ENCODE data around the gene NUDT4. TPM values are rescaled to one million over a fixed set of nuclear protein-coding genes. Genes with fewer than 3 reads are reported as not detected.

NUDT4 gene
- total RNA-seq, 1 donor from 2014 or later = 41.0 TPM

DNA sequence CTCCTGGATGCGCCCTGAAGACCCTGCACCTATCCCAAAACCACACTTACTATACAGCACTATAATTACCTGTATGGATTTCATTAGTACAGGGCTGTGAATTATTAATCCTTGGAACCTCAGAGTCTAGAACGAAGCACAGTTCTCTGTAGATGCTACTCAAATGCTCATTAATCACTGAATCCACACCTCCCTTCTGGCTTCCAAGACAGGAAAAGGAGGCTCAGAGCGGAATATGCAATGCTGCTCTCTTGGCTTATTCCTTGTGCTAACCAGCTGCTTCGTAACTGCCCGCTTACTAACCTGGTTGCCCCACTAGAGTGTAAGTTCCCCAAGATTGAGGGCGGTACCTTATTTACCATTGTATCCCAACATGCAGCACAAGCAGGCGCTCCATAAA, 39.1 kb upstream of the NUDT4 start:
- no peak for DNase-seq (ENCODE audit: low spot score in 2 of 2, unreplicated experiment in 2 of 2)
- Mint-ChIP-seq H3K27me3 (ENCODE audit: low read depth) (no peaks in the 10 kb centered on the region), H3K27ac (no peak overlapping the region), H3K4me3 (no peak overlapping the region), H3K4me1 (peaks cover 9% of the 10 kb centered on the region), H3K9me3 (no peaks in the 10 kb centered on the region), H3K36me3 (no peaks in the 10 kb centered on the region)
- TF ChIP-seq, protein P1, sequence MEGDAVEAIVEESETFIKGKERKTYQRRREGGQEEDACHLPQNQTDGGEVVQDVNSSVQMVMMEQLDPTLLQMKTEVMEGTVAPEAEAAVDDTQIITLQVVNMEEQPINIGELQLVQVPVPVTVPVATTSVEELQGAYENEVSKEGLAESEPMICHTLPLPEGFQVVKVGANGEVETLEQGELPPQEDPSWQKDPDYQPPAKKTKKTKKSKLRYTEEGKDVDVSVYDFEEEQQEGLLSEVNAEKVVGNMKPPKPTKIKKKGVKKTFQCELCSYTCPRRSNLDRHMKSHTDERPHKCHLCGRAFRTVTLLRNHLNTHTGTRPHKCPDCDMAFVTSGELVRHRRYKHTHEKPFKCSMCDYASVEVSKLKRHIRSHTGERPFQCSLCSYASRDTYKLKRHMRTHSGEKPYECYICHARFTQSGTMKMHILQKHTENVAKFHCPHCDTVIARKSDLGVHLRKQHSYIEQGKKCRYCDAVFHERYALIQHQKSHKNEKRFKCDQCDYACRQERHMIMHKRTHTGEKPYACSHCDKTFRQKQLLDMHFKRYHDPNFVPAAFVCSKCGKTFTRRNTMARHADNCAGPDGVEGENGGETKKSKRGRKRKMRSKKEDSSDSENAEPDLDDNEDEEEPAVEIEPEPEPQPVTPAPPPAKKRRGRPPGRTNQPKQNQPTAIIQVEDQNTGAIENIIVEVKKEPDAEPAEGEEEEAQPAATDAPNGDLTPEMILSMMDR (IDR thresholded peaks at IDR 0.05; ENCODE audit: unreplicated experiment) = no peak

DNA sequence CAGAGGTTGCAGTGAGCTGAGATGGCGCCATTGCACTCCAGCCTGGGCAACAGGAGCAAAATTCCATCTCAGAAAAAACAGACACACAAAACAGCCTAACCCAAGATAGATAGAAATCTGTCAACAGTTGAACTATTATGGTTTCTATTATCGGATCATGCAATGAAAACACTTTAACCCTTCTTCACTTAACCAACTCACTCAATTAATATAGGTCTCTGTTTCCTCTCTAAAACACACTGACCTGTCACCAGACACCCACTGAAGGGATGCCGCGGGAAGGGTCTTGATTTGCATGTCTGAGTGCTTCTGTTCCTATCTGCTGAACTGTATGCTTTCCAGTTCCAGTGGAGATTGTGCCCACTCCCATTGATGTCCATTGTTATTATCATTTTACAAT, 38.0 kb upstream of the NUDT4 start:
- H3K9me3 Mint-ChIP-seq = no peaks in the 10 kb centered on the region
- no peaks in the 10 kb centered on the region for H3K36me3 Mint-ChIP-seq
- H3K4me3 Mint-ChIP-seq = no peak overlapping the region
- H3K27me3 Mint-ChIP-seq (ENCODE audit: low read depth) = no peaks in the 10 kb centered on the region
- H3K27ac Mint-ChIP-seq = no peak overlapping the region
- peaks cover 9% of the 10 kb centered on the region for H3K4me1 Mint-ChIP-seq
- no peak for DNase-seq (ENCODE audit: low spot score in 2 of 2, unreplicated experiment in 2 of 2)
- TF ChIP-seq, protein P1 (IDR thresholded peaks at IDR 0.05; ENCODE audit: unreplicated experiment) = no peak

DNA sequence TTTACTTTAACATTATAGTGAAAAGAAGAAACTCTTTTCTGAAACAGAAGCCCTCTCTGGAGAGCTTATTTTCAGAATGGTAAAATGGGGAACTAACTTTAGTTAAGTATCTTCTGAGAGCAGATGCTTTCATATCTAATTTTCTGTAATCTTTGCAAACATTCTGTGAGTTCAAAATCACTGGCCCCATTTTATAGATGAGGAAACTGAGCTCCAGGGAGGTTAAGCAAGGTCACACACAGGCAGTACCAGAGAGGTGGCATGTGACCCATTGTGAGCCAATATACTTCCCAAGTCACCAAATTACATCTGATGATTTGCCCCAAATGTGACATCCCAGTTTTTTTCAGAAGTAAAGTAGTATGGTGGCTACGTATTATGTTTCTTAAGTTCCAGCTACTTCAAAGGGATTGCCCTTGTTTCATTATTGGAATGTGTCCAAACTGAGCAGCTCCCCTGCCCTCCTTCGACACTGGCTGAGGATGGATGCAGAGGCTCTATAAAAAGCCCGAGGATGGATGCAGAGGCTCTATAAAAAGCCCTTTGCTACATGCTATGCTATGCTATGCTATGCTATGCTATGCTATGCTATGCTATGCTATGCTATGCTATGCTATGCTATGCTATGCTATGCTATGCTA, 36.2 kb upstream of the NUDT4 start:
- TF ChIP-seq, protein P1 (IDR thresholded peaks at IDR 0.05; ENCODE audit: unreplicated experiment) = no peak
- Mint-ChIP-seq H3K4me1 (peaks cover 8% of the 10 kb centered on the region), H3K27ac (no peak overlapping the region), H3K36me3 (no peaks in the 10 kb centered on the region), H3K27me3 (ENCODE audit: low read depth) (no peaks in the 10 kb centered on the region), H3K4me3 (no peak overlapping the region), H3K9me3 (no peaks in the 10 kb centered on the region)
- no peak for DNase-seq (ENCODE audit: low spot score in 2 of 2, unreplicated experiment in 2 of 2)

DNA sequence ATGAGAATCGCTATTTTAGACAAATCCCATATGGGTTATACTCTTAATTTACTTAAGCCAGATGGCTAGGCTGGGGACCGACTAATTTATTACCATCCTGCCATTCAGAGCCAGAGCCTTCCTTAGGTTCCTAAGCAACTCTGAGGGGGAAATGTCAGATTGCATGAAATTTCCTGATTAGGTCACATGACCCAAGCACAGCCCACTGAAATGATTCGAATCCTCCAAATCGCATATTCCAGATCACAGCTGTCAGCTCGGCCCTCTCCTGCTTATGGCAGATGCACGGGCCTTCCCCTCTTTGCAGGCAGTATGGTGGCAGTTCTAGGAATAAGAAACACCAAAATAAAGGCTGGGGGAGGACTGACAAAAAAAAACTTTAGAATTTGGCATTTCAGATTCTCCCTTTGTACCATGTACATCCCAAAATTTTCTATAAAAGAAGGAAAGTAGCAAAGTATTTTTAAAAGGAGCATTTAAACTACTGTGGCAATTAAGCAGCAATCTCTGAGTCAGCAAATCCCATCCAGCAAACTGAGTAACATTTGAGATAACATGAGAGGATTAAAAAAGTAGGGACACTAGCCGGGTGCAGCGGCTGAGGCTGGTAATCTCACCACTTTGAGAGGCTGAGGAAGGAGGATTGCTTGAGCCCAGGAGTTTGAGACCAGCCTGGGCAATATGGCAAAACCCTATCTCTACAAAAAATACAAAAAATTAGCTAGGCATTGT, 30.5 kb upstream of the NUDT4 start:
- H3K4me3 Mint-ChIP-seq = no peak overlapping the region
- no peaks in the 10 kb centered on the region for H3K27me3 Mint-ChIP-seq (ENCODE audit: low read depth)
- TF ChIP-seq, protein P1 (IDR thresholded peaks at IDR 0.05; ENCODE audit: unreplicated experiment) = no peak
- H3K36me3 Mint-ChIP-seq = no peaks in the 10 kb centered on the region
- H3K4me1 Mint-ChIP-seq = peaks cover 2% of the 10 kb centered on the region
- no peak for DNase-seq (ENCODE audit: low spot score in 2 of 2, unreplicated experiment in 2 of 2)
- no peak overlapping the region for H3K27ac Mint-ChIP-seq
- H3K9me3 Mint-ChIP-seq = peaks cover 1% of the 10 kb centered on the region

DNA sequence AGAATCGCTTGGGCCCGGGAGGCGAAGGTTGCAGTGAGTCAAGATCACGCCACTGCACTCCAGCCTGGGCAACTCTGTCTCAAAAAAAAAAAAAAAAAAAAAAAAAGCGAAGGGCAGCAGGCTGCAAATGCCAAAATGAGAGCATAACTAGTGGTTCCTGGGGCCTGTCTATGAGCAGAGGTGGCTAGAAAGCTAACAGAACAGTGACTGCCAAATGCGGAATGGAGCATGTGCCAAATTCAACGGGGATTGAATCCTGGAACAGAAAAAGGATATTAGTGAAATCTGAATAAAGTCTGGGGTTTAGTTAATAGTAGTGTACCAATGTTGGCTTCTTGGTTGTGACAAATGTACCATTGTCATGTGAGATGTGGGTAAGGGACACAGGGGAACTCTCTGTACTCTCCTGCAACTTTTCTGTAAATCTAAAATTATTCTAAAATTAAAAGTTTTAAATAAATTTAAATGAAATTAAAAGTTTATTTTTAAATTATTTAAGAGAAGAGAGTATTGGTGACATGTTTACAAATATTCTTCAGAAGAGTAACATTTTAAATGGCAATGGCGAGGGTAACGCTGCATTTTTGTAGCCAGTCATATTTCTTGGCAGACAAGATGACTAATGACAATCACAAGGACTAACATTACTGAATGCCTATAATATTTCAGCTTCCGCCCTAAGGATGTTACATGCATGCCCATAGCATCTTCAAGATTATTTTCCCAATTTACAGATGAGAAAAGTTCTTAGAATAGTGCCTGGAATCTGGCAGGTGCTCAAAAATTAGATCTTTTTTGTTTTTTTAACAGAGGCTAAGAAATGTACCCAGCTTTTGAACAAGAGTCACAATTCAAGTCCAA, 28.9 kb upstream of the NUDT4 start:
- Mint-ChIP-seq H3K27me3 (ENCODE audit: low read depth) (no peaks in the 10 kb centered on the region), H3K4me3 (no peak overlapping the region), H3K4me1 (peaks cover 2% of the 10 kb centered on the region), H3K27ac (no peak overlapping the region), H3K9me3 (peaks cover 5% of the 10 kb centered on the region), H3K36me3 (no peaks in the 10 kb centered on the region)
- no peak for DNase-seq (ENCODE audit: low spot score in 2 of 2, unreplicated experiment in 2 of 2)
- TF ChIP-seq, protein P1 (IDR thresholded peaks at IDR 0.05; ENCODE audit: unreplicated experiment) = no peak
